GM19372 (cell line): ENCODE results near the gene DNMBP.
"Not testable (repeated sequence)": the region's sequence is repeated elsewhere in the genome, so short reads cannot be mapped to it uniquely, and the experiment has no call there.

Source experiments
- ATAC-seq: cut with Tn5 transposase; IDR thresholded peaks from one replicate; pipeline ENCODE4 v1.9.1; 2021; ENCODE audit warnings: mild to moderate bottlenecking, low read depth, moderate library complexity; ENCODE audit not compliant: unreplicated experiment

Gene DNMBP

GRCh38 chr10:99843310-99843709, 166.4 kb downstream of the DNMBP start:
- no peak for ATAC-seq

- ATAC-seq: no peak
Observed at GRCh38 chr10:99841746-99842145, 168.0 kb downstream of the DNMBP start.

- not testable (repeated sequence) for ATAC-seq
Observed at GRCh38 chr10:99840859-99841258, 168.9 kb downstream of the DNMBP start.

GRCh38 chr10:99836711-99837110, 173.0 kb downstream of the DNMBP start:
- no peak for ATAC-seq

DNA sequence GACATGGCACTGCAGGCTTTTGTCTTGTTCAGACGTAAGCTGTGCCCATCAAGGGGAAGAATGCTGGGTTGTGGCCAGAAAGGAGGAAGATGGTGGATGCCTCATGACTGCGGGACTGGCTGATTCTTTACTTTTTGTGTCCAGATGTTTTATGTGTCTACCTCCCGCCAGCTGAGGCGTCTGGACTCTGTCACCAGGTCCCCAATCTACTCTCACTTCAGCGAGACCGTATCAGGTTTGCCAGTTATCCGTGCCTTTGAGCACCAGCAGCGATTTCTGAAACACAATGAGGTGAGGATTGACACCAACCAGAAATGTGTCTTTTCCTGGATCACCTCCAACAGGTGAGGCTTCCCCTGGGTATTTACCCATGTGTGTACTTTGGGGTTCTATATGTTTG, 173.8 kb downstream of the DNMBP start:
- no peak for ATAC-seq

GRCh38 chr10:99834410-99834809, 175.3 kb downstream of the DNMBP start:
- no peak for ATAC-seq

DNA sequence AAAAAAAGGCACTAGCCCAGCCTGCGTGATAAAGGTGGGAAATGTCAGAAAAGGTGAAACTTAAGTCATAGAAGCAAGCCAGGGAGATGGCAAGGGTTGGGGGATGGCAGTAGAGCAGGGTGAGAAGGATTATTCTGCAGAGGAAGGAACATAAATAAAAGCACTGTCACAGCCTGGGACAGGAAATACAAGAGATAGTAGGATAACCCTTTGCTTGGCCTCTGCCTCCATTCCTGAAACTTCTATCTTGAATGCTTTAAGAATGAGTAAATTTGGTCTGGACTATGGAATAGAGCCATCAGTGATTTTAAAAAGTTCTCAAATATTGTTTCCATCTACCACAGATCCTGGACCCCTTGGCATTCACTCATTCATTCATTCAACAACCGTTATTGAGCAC, 177.3 kb downstream of the DNMBP start:
- ATAC-seq: no peak

DNA sequence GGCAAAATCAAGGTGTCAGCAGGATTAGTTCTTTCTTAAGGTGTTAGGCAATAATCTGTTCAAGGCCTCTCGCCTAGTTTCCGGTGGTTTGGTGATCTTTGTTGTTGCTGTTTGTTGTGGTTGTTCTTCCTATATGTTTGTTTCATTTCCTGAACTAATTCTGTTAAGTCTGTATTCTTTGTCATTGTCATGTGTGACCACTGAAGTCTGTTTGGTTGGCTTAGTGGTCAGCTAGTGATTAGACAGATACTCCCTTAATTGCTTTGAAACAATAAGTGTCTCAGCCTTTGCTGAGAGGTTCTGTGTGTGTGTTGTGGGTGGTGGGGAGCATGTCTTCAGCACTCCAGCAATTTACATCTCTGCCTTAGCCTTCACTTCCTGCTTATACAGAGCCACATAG, 181.3 kb downstream of the DNMBP start:
- ATAC-seq: no peak

DNA sequence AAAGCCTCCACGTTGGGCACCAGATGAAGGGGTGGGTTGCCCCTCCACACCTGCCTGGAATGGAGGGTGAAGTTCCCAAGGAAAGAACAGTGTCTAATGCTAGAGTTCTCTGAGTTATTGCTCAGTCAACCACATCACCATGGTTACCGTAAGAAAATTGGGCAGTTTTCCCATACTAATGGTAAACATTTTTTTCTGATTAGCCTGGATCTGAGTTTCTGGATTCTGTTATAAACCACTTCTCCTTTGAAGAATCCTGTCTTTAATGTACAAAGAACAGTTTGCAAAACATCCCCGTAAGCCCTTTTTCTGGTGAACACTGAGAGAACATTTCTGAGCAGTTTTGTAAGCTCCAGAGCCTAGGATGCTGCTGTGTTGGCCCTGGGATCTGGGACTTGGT, 181.8 kb downstream of the DNMBP start:
- no peak for ATAC-seq
